MM.1S (cell line): Measurements from ENCODE around the gene ZSCAN29.

Experiments
- EZH2 ChIP-seq: fragments of 300-600 bp; sonication (generic); optimal IDR thresholded peaks from 2 replicates; pipeline ENCODE3; 2017; ENCODE audit warnings: low read depth, mild to moderate bottlenecking, antibody characterized with exemption, low read length, mixed read lengths
- TF ChIP-seq, protein P1 (sequence below): fragments of 300-600 bp; sonication (generic); IDR thresholded peaks from 2 replicates; pipeline ENCODE4 v1.5.1; 2016; ENCODE audit warnings: antibody characterized with exemption, low read length, mixed read lengths

DNA sequence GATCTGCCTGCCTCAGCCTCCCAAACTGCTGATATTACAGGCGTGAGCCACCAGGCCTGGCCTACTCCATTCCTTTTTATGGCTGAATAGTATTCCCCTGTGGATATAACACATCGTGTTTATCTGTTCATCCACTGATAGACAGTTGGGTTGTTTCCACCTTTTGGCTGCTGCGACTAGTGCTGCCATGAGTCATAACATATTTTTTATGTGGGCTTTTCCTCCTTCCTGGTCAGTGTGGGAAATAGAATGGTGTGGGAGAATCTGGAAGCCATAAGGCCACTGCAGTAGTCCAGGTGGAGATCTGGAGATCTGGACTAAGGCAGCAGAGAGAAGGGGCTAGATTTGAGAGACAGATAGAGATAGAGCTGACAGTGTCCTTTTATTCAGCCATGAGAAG, 56.7 kb downstream of the ZSCAN29 start:
- TF ChIP-seq EZH2, result no peak
- TF ChIP-seq, protein P1, sequence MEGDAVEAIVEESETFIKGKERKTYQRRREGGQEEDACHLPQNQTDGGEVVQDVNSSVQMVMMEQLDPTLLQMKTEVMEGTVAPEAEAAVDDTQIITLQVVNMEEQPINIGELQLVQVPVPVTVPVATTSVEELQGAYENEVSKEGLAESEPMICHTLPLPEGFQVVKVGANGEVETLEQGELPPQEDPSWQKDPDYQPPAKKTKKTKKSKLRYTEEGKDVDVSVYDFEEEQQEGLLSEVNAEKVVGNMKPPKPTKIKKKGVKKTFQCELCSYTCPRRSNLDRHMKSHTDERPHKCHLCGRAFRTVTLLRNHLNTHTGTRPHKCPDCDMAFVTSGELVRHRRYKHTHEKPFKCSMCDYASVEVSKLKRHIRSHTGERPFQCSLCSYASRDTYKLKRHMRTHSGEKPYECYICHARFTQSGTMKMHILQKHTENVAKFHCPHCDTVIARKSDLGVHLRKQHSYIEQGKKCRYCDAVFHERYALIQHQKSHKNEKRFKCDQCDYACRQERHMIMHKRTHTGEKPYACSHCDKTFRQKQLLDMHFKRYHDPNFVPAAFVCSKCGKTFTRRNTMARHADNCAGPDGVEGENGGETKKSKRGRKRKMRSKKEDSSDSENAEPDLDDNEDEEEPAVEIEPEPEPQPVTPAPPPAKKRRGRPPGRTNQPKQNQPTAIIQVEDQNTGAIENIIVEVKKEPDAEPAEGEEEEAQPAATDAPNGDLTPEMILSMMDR, result no peak
